ENCODE measurements around the gene TAP2.

TAP2 gene

DNA sequence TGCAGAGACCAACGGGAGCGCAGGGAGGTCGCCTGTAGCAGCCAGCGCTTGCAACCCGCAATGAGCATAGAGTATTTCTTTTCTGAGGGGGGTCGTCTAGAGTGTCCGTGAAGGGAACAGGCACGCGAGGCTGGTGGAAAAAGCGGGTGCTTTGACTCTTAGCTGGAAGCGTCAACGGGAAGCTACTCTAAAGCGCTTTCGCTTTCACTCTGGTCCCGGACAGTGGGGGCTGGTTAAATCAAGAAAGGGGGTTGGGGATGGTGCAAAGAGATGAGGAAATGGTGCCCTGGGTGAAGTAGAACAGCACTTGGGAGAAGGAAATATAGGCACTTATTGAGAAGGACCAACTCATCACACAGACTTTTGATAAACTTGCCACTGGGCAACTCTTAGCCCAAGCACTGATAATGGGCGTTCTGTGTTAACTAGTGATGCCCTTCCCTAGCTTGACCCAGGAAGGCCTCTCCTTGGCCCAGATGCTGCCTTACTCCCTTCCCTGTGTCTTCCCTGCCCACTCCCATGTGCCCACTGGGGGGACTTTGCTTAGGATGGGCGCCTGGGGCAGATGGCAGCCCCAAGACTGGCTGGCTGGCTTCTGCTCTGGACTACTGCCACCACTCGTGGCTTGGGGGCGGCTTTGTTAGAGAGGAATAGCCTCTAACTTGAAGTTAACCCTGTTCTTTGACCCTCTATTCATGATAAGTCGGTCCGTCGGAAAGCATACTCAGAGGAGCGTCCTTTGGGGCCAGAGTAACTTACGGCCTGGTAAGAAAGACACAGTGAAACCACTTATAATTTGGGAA is 16.0 kb upstream of the TAP2 start:
- peak in 1 of 2 donors; percentile 40 for DNase-seq (ENCODE audit: low read depth in 1 of 2, low spot score in 1 of 2)

DNA sequence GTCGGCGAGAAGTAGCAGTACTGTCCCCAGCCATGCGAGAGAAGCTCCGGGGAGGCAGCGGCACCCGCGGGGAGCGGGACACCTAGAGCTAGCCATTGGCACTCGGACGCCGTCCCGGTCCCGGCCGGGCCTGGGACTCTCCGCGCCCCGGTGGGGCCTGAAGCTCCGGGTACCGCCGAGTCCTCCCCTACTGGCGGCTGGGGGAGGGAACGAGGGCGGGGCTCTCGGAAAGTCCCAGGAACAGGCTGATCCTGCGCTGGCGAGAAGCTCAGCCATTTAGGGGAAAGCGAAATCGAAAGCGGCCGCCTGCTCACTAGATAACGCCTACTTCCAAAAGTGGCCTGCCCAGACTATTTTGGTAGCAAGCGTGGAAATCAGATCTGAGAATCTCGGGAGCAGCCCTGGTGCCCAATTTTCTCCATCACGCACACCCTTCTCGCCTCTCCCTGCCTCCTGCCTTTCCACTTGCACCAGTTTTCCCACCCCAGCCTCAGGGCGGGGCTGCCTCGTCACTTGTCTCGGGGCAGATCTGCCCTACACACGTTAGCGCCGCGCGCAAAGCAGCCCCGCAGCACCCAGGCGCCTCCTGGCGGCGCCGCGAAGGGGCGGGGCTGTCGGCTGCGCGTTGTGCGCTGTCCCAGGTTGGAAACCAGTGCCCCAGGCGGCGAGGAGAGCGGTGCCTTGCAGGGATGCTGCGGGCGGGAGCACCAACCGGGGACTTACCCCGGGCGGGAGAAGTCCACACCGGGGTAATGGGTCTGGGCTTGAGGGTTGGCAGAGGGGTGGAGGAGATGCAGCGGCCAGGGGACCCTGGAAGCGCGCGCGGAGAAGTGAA is 15.2 kb upstream of the TAP2 start, which contains the start of the genes PSMB9 and TAP1:
TSS of gene PSMB9 (plus strand) at position 652 of the 835 bp plus-strand sequence. CDS start at position 690, 38 bp downstream.
TSS of gene TAP1 (minus strand) at position 164 of the 835 bp plus-strand sequence. CDS start at position 96, 68 bp downstream.
- DNase-seq (ENCODE audit: low read depth in 1 of 2, low spot score in 1 of 2), result peak; percentile 77 to 91

DNA sequence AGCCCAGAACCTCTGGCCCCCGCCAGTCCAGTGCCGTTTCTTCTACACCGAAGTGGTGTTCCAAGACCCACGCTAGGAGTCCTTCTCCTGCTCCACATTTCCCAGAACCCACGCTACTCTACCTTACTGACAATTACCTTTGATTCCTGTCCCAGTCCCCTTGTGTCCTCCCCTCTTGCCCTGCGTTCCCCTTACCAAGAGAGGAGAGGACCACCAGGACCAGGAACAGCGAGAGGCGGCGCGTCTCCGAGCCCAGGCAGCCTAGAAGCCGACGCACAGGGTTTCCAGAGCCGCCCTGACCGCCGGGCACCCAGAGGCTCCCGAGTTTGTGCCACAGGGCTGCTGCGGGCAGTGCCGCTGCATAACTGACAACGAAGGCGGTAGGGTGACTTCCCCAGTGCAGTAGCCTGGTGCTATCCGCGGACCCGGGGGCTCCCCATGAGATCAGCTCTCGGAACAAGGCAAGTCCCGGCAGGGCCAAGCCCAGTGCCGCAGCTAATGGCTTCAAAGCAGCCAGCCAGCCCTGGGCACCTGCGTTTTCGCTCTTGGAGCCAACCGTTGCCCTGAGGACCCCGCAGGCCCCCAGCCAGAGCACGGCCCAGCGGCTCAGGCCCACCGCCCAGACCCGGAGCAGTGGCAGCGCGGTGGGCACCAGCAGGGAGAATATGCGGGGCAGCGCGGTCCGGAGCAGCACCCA is 14.5 kb upstream of the TAP2 start:
- DNase-seq (ENCODE audit: low read depth in 1 of 2, low spot score in 1 of 2), result peak; percentile 35 to 43

DNA sequence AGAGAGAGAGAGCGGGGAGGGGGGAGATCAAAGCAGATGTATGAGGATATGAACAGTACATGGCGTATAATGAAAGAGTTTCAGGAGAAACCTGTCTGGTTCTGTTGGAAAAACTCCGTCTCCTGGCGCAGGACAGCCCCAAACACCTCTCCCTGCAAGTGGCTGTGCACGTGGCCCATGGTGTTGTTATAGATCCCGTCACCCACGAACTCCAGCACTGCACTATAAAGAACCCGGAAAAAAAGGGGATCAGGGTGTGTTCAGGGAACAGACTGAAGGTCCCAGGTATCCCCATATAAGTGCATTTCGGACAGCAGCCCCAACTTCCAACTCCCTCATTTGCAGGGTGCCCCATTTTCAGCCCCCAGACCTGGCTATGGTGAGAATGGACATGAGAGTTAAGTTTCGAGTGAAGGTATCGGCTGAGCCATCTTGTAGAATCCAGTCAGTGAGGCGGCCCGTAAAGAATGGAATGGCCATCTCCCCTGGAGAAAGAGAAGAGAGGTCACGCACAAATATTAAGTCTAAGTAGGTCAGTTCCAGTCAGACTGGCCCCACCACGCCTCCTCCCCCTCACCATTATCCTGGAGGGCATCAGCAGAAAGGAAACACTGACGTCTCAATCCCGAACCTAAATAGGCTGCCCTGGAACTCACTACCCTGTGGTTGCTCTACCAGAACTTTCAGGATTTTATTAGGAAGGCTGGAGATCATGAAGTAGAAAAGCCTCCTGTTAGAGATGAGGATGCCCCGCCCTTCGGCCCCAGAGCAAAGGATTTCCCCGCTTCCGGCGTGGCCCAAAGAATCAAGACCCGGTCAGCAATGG is 13.7 kb upstream of the TAP2 start:
- no peak for DNase-seq (ENCODE audit: low read depth in 1 of 2, low spot score in 1 of 2)

DNA sequence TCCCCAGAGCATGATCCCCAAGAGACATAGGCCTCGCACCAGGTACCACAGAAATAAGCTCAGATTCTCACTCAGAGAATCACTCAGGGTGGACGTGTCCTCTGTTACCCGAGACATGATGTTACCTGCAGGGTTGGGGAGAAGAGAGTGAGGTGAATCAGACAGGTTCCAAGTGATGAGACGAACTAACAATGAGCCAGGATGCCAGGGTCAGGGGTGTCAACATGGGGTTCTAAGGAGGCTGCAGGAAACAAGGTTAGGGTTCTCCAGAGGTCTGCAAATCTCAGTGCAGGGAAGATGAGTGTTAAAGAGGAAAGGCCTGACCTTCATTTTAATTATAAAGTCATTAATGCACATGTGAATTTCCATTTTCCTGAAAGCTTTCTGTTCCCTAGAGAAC is 12.5 kb upstream of the TAP2 start:
- no peak for DNase-seq (ENCODE audit: low read depth in 1 of 2, low spot score in 1 of 2)

DNA sequence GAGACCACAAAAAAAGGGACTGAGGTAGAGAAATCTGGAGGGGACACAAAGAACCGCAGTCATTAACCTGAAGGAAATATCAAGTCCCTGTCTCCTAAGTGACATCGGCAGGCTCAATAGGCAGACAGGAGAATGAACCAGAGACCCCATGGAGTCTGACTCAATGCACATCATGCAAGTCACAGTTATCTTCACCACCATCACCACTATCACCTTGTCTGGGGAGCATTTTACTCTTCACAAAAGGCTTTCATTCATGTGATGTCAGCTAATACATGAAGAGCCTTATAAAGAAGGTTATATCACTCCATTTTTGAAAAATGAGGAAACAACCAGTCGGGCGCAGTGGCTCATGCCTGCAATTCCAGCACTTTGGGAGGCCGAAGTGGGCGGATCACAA is 10.6 kb upstream of the TAP2 start:
- DNase-seq (ENCODE audit: low read depth in 1 of 2, low spot score in 1 of 2), result no peak

DNA sequence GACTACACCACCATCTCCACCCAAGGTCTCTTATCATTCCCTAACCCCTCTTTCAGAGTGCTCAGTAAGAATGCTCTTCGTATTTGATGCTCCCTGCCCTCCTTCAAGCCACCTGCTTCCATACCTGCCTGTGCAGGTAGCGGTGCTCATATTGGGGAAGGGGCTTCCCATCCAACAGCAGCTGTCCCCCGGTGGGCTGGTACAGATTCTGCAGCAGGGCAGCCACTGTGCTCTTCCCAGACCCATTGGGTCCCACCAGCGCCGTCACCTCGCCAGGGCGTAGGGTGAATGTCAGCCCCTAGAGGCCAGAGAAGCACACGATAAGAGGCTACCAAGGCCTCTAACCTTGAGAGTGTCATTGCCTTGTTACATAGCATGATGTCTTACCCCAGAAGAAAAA is 9.3 kb upstream of the TAP2 start:
- no peak for DNase-seq (ENCODE audit: low read depth in 1 of 2, low spot score in 1 of 2)

DNA sequence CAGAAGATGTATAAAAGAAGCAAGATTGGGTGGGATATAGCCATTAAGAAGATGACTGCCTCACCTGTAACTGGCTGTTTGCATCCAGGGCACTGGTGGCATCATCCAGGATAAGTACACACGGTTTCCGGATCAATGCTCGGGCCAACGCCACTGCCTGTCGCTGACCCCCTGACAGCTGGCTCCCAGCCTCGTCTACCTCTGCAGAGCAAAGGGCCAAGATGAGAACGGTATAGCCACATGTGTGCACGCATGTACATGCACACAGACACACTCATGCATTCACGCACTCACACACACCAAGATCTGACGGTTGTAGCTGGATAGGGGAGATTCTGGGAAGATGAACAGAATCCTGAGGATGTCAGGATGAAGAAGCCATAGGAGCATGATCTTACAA is 8.5 kb upstream of the TAP2 start:
- DNase-seq (ENCODE audit: low read depth in 1 of 2, low spot score in 1 of 2), result no peak

DNA sequence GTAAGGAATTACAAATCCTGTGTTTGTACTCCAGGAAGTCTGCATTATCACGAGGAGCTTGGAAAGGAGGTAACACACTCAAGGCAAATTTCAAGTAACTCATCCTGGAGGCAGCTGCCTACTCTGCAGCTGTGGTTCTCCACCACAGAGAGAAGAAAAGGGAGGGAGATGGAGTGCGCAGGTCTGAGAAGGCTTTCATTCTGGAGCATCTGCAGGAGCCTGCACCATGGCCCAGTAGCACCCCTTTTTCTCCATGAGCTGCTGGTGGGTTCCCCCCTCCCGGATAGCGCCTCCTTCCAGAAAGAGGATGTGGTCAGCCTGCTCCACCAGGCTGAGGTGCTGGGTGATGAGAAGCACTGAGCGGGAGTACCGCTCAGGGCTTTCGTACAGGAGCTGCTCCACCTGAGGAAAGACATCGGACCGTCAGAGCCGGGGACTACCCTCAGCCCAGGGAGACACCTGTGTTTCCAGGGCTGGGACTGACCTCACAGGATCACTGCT is 6.9 kb upstream of the TAP2 start:
- no peak for DNase-seq (ENCODE audit: low read depth in 1 of 2, low spot score in 1 of 2)

DNA sequence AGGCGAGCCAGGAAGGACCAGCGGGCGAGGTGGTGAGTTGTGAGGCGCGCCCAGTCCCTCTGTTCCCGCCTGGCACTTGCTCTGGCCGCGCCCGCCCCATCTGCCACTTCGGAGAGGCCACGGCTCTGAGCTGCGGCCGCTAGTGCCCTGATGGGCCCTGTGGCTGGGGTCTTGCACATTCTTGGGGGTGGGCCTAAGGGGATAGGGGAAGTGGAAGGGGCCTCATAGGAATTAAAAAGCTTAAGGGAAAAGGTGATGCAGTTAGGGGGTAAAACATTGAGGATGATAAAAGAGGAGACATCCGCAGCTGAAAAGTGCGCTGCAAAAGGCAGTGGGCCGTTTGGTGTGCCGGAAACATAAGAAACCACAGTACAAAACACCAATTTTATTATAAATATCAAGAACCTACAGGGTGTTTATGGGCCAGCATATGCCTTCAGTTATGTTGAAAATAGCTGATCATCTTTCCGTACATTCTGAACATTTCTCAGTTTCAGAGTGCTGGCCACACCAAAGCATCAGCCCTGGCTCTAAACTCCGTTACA is 6.4 kb upstream of the TAP2 start:
- no peak for DNase-seq (ENCODE audit: low read depth in 1 of 2, low spot score in 1 of 2)

DNA sequence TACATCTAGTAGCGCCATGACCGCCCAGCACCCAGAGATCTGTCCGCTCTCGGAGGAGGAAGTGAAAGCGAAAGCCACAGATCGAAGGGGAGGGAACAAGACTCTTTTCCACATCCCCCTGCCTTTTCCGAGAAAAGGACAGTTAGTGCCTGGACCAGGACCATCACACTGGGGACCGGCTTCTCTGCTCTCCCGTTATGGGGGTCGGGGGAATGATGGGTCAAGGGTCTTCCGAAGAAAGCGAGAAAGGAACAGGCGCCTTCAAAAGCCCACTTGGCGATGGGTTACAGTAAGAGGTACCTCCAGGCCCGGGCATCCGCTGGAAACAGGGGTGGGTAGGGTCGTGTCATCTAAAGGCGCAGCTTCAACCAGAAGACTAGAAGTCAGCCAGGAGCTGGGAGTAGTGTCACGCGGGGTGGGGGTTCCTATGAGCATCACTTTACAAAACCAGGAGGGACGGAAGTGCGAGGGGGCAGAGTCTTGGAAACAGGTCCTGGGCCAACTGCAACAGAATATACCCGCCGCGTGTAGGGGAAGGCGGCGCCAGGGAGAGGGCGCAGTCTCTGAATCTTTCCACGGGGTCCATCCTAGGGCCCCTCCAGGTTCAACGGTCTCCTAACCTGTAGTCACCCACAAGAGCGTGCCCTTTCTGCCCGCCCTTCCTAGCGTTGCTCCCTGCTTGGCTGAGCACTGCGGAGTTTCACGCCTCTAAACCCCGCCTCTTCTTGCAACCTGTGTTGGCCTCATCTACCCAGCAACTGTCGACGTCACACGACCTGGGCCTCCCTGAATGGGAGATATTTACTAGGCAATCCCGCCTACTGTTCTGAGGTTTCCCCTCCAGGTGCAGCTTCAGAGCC is 5.7 kb upstream of the TAP2 start, which contains the start of gene PSMB8:
TSS of gene PSMB8 (minus strand) at position 69 of the 860 bp plus-strand sequence. CDS start at position 18, 51 bp downstream.
- DNase-seq (ENCODE audit: low read depth in 1 of 2, low spot score in 1 of 2), result peak; percentile 93 to 99

DNA sequence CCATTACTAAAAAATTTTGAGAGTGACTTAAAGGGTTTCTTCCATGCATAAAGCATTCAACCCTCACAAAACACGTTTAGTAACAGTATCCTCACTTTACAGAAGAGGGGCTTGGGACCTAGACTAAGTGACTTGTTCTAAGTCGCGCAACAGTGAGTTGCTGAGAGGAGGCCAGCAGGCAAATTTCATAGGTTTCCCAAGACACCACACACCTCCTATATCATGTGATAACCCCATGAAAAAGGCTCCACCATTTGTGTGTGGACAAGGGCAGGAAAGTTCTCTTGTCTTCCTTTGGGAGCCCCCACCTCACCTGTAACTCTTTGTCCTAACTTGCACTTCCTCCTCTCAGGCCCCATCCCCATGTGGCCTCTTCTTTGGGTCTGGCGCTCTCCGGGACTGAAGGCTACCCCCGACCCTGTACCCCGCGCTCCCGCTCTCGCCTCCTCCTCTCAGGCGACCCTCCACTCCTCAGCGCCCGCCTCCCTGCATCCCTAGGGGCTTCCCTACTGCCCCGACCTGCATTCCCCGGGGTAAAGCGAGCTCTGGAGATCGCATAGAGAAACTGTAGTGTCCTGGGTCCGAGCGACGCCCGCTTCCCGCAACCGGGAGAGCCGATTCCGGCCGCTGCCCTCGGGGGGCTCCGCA is 4.9 kb upstream of the TAP2 start:
- no peak for DNase-seq (ENCODE audit: low read depth in 1 of 2, low spot score in 1 of 2)

DNA sequence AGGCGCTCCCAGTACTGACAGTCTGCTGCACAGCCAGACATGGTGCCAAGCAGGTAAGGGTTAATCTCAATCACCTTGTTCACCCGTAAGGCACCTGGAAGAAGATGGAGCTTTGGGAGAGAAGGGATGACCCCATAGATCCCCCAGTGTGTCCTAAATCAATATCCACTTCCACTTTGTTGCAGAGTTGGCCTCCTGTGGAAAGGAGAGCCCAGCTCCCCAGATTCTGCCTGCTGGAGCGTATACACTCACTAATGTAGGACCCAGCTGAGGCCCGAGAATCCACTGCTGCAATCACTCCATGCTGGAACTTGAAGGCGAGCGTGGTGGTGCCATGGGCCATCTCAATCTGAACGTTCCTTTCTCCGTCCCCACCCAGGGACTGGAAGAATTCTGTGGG is 4.2 kb upstream of the TAP2 start:
- DNase-seq (ENCODE audit: low read depth in 1 of 2, low spot score in 1 of 2), result no peak

DNA sequence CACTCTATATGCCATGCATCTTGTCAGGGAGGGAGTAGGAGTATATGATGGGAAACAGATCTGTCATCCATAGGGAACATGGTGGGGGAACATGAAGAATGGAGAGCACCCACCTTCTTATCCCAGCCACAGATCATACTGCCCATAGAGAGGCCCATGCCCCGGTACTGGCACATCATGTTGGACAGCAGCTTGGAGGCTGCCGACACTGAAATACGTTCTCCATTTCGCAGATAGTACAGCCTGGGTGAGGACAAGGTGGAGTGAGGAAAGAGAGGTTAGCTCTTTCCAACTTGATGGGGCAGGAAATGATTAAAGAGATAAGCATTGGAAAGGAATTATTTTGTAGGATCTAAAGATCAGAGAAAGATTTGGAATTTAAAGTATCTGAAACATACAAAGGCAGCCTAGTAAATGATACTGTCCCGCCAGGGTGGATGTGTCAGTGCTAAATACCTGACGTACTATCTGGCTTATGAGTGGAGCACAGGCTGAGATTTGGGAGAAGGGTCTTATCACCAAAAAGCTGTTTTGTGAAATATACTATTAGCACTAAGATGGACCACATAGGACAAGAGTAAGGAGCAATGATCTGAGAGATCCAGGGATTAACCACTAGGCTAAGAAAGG is 3.6 kb upstream of the TAP2 start:
- no peak for DNase-seq (ENCODE audit: low read depth in 1 of 2, low spot score in 1 of 2)

DNA sequence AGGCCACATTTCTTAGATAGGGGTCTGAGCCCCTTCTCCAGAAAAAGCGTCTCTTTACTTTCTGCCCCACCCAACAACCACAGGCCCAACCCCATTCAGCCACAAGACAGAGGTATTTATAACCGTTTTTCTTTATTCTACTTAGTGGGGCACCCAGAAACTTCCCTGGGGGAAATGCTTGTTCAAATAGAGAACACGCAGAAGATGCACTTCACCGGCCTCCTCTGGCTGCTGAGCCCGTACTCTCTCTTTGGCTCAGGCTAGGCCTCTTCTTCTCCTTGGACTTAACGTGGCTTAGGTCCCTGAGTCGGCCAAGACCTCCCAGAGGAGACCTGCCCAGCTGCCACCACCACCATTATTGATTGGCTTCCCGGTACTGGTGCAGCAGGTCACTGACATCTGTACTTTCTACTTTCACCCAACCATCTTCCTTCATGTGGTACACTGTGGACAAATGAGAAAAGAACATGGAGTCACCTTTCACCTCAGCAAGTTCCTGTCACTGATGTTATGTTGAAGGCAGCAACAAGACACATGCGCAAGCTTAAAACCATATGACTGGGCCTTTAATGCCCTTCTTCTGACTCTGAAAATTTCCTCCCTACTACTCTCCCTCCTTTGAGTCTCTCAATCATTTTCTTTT is 2.2 kb upstream of the TAP2 start:
- DNase-seq (ENCODE audit: low read depth in 1 of 2, low spot score in 1 of 2), result no peak

DNA sequence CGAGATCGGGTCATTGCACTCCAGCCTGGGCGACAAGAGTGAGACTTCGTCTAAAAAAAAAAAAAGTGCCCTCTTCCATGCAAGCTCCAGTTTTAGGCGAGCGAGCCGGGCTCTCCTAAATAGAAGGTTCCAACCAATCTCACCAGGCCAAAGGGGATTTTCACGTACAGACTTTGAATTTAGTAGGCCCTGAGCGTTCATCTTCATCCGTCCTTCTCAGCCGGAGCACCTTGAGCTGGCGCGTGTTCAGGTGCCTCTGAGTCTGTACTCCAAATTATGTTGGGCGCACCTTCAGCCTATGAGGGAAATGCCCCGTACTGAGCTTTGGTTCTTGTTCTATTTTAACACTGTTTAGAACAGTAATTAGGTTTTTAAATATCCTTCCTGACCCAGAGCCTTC is 817 bp upstream of the TAP2 start:
- DNase-seq (ENCODE audit: low read depth in 1 of 2, low spot score in 1 of 2), result no peak

DNA sequence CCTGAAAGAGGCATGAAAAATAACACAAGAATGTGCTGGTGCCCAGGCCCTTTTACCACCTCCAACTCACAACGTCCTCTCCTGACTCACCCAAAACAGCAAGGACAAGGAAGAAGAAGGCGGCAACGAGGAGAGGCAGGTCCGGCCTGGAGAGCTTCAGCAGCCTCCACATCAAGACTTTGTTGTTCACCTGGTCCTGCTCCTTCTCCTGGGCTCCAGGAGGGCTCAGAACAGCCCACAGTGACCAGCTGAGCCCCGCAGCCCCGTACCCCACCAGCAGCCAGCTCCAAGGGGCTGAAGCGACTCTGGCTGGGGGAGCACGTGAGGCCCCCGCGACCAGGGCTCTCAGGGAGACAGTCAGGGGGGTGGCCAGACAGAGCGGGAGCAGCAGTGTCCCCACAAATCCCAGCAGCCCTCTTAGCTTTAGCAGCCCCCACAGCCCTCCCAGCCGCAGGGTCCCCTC is 857 bp downstream of the TAP2 start:
- DNase-seq (ENCODE audit: low read depth in 1 of 2, low spot score in 1 of 2), result no peak

DNA sequence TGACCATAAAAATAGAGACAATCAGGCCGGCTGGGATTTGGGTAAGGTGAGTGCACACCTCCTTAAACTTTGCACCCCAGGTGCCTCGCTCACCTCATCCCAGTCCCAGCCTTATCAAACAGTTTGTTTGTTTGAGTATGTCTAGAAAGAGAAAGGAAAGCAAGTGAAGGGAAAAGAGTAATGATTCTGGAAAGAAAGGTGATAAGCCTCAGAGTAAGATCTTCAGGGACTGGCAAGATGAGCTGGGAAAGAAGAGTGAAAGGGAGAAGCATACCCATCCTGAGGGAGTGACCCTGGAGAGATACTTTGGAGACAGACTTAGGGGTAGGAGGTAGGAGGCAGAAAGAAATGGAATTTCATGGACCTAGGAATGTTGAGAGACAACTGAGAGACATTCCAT is 1.7 kb downstream of the TAP2 start:
- DNase-seq (ENCODE audit: low read depth in 1 of 2, low spot score in 1 of 2), result no peak
